C4-2B (cell line): Measurements from ENCODE around the gene DGKB.

Experiments
- CTCF ChIP-seq: fragments of 450-650 bp; conservative IDR thresholded peaks from 2 replicates; pipeline ENCODE4 v1.5.1; 2017; ENCODE audit warnings: mild to moderate bottlenecking
- ZFX ChIP-seq: fragments of 450-650 bp; IDR thresholded peaks from 2 replicates; pipeline ENCODE4 v1.6.1; 2017

DNA sequence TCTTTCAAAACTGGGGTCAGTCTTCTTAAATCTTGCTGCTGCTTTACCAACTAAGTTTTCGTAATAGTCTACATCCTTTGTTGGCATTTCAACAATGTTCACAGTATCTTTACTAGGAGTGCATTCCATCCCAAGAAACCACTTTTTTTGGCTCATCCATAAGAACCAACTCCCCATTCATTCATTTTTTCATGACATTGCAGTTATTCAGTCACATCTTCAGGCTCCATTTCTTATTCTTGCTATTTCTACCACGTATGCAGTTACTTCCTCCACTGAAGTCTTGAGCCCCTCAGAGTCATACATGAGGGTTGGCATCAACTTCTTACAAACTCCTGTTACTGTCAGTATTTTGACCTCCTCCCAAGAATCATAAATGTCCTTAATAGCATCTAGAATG is 392.3 kb downstream of the DGKB start:
- no peak for TF ChIP-seq CTCF
- TF ChIP-seq ZFX, result no peak
